OCI-LY1 (cell line): ENCODE results near the gene COL9A2.

Experiments
- CTCF ChIP-seq: fragments of 200-600 bp; sonication (generic), shearing (Covaris generic); IDR thresholded peaks from 2 replicates; pipeline ENCODE4 v1.5.1; 2017; ENCODE audit warnings: mild to moderate bottlenecking, antibody characterized with exemption, low read length, moderate library complexity, mixed read lengths
- EZH2 ChIP-seq: fragments of 200-600 bp; sonication (generic), shearing (Covaris generic); IDR thresholded peaks from 2 replicates; pipeline ENCODE4 v1.8.0; 2017; ENCODE audit warnings: borderline replicate concordance, mixed run types, mild to moderate bottlenecking, antibody characterized with exemption, low read length, moderate library complexity, mixed read lengths

- no peak for TF ChIP-seq CTCF
- no peak for TF ChIP-seq EZH2
These were observed 59.8 kb downstream of the COL9A2 start for GRCh38 chr1:40257313-40257687.
